WTC11 (cell line): ENCODE data around the gene TMC7.

Source experiments
- ELF4 ChIP-seq: sonication (generic); formaldehyde crosslinking; IDR thresholded peaks from 2 replicates; pipeline ENCODE4 v1.8.1; 2022; ENCODE audit warnings: low read depth, mild to moderate bottlenecking, moderate library complexity, missing genetic modification reagents
- JUN ChIP-seq: sonication (generic); formaldehyde crosslinking; IDR thresholded peaks from 2 replicates; pipeline ENCODE4 v1.8.0; 2023; ENCODE audit warnings: mild to moderate bottlenecking, missing genetic modification reagents
- TEAD4 ChIP-seq: sonication (generic); formaldehyde crosslinking; IDR thresholded peaks from 2 replicates; pipeline ENCODE4 v1.8.0; 2022; ENCODE audit warnings: mild to moderate bottlenecking, missing genetic modification reagents
- TF ChIP-seq, protein P1 (sequence below): fragments of 200-600 bp; IDR thresholded peaks from 2 replicates; pipeline ENCODE4 v1.8.0; 2022; ENCODE audit warnings: antibody characterized with exemption
- TF ChIP-seq, protein P2 (sequence below): sonication (generic); formaldehyde crosslinking; IDR thresholded peaks from 2 replicates; pipeline ENCODE4 v1.8.0; 2022; ENCODE audit warnings: mild to moderate bottlenecking, missing genetic modification reagents
- TF ChIP-seq, protein P3 (sequence below): sonication (generic); formaldehyde crosslinking; IDR thresholded peaks from 2 replicates; pipeline ENCODE4 v1.8.1; 2023; ENCODE audit warnings: mild to moderate bottlenecking, missing genetic modification reagents, moderate library complexity

DNA sequence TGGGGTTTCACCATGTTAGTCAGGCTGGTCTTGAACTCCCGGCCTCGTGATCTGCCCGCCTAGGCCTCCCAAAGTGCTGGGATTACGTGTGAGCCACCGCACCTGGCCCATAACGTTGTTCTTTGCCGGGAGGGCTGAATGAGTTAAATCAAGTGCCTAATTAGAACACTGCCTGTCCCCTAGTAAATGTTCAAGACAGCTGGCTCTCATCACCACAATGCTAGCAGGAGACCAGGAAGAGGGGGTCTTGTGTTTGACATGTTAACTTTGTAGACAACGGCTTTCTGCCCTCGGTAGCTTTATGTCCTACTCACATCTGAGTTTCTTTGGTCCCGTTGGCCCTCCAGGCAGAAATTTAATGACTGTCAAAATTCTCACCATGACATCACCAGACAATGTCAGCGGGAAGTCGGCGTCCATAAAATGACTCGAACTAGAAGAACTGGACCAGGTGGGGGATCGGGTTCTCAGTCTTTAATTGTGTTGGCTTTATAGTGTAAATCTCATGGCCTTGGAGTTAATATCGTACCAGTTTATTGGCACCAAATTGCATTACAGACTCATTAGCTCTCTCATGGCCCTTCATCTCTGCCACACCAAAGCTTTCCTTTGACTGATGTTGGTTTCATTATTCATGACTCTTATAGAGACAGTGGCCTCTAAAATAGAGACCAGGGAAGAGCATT is 118.6 kb downstream of the TMC7 start:
- no peak for TF ChIP-seq ELF4
- TF ChIP-seq, protein P1, sequence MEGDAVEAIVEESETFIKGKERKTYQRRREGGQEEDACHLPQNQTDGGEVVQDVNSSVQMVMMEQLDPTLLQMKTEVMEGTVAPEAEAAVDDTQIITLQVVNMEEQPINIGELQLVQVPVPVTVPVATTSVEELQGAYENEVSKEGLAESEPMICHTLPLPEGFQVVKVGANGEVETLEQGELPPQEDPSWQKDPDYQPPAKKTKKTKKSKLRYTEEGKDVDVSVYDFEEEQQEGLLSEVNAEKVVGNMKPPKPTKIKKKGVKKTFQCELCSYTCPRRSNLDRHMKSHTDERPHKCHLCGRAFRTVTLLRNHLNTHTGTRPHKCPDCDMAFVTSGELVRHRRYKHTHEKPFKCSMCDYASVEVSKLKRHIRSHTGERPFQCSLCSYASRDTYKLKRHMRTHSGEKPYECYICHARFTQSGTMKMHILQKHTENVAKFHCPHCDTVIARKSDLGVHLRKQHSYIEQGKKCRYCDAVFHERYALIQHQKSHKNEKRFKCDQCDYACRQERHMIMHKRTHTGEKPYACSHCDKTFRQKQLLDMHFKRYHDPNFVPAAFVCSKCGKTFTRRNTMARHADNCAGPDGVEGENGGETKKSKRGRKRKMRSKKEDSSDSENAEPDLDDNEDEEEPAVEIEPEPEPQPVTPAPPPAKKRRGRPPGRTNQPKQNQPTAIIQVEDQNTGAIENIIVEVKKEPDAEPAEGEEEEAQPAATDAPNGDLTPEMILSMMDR: no peak
- TF ChIP-seq, protein P2, sequence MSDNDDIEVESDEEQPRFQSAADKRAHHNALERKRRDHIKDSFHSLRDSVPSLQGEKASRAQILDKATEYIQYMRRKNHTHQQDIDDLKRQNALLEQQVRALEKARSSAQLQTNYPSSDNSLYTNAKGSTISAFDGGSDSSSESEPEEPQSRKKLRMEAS: no peak
- no peak for TF ChIP-seq JUN
- TF ChIP-seq, protein P3, sequence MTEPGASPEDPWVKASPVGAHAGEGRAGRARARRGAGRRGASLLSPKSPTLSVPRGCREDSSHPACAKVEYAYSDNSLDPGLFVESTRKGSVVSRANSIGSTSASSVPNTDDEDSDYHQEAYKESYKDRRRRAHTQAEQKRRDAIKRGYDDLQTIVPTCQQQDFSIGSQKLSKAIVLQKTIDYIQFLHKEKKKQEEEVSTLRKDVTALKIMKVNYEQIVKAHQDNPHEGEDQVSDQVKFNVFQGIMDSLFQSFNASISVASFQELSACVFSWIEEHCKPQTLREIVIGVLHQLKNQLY (CRISPR knock-in tag): no peak
- no peak for TF ChIP-seq TEAD4
